Astrocyte of the cerebellum (primary cell): ENCODE measurements around the gene BOC.

Experiments used
- DNase-seq: peaks from one replicate; pipeline ENCODE4 v3.0.0-alpha.2; 2011; ENCODE audit warnings: low read depth
- H3K4me3 ChIP-seq: 2 replicates; pipeline ENCODE4 v1.5.1; 2011; ENCODE audit warnings: mild to moderate bottlenecking, low read depth, low read length, moderate library complexity
- CTCF ChIP-seq: IDR thresholded peaks from 2 replicates; pipeline ENCODE4 v1.5.1; 2012; ENCODE audit warnings: low read length, low read depth, moderate library complexity, mild to moderate bottlenecking; ENCODE audit errors: missing control alignments
- in situ Hi-C: cut with HindIII; loops from 2 replicates; pipeline ENCODE4 v1.10.0; 2017; ENCODE audit warnings: low sequenced_read_pairs

BOC gene

GRCh38 chr3:113252553-113252952, 41.2 kb downstream of the BOC start:
- TF ChIP-seq CTCF, result no peak
- H3K4me3 ChIP-seq, result no peak overlapping the region
- DNase-seq, result no peak
- in situ Hi-C loops, result no loop called here

- TF ChIP-seq CTCF, result no peak
- in situ Hi-C loops, result no loop called here
- no peak overlapping the region for H3K4me3 ChIP-seq
- no peak for DNase-seq
These were observed 42.3 kb downstream of the BOC start for GRCh38 chr3:113253702-113254101.

- H3K4me3 ChIP-seq, result no peak overlapping the region
- no peak for TF ChIP-seq CTCF
- in situ Hi-C loops, result no loop called here
- no peak for DNase-seq
These were observed 43.0 kb downstream of the BOC start for GRCh38 chr3:113254171-113254947.

GRCh38 chr3:113255100-113255853, 43.9 kb downstream of the BOC start:
- peak; percentile 30 for TF ChIP-seq CTCF
- DNase-seq, result no peak
- H3K4me3 ChIP-seq, result no peak overlapping the region
- in situ Hi-C loops, result no loop called here

- DNase-seq, result no peak
- in situ Hi-C loops, result no loop called here
- TF ChIP-seq CTCF, result no peak
- no peak overlapping the region for H3K4me3 ChIP-seq
These were observed 44.7 kb downstream of the BOC start for GRCh38 chr3:113255854-113256615.

- TF ChIP-seq CTCF, result peak; percentile 34
- DNase-seq, result no peak
- in situ Hi-C loops, result no loop called here
- no peak overlapping the region for H3K4me3 ChIP-seq
These were observed 47.0 kb downstream of the BOC start for GRCh38 chr3:113258361-113258760.
